Duodenal mucosa (tissue), 2 donors: ENCODE data around the gene CASP8AP2.
"Not testable (repeated sequence)": the region's sequence is repeated elsewhere in the genome, so short reads cannot be mapped to it uniquely, and the experiment has no call there.

Experiments
- H3K27ac ChIP-seq: one replicate; pipeline ENCODE4 v1.7.0; 2013; ENCODE audit warnings: low read depth, low read length
- H3K27me3 ChIP-seq, 2 donors: one replicate each; pipeline ENCODE4 v1.7.0; 2013; ENCODE audit warnings: low read length in 2 of 2, control low read depth in 1 of 2; ENCODE audit not compliant: insufficient read depth in 2 of 2, control insufficient read depth in 1 of 2
- H3K36me3 ChIP-seq, 2 donors: one replicate each; pipeline ENCODE4 v1.7.0; 2013; ENCODE audit warnings: low read length in 2 of 2, control low read depth in 1 of 2; ENCODE audit not compliant: insufficient read depth in 2 of 2, control insufficient read depth in 1 of 2
- H3K4me1 ChIP-seq, 2 donors: one replicate each; pipeline ENCODE4 v1.7.0; 2013; ENCODE audit warnings: low read length in 2 of 2, control low read depth in 1 of 2; ENCODE audit not compliant: insufficient read depth in 2 of 2, control insufficient read depth in 1 of 2
- H3K4me3 ChIP-seq, 2 donors: one replicate each; pipeline ENCODE4 v1.7.0; 2013; ENCODE audit warnings: low read length in 2 of 2, low read depth in 1 of 2
- H3K9ac ChIP-seq, 2 donors: one replicate each; pipeline ENCODE4 v1.7.0; 2013; ENCODE audit warnings: low read length in 2 of 2, low read depth in 1 of 2
- H3K9me3 ChIP-seq, 2 donors: one replicate each; pipeline ENCODE4 v1.7.0; 2013; ENCODE audit warnings: low read length in 2 of 2, control low read depth in 1 of 2; ENCODE audit not compliant: control insufficient read depth in 1 of 2

The CASP8AP2 gene

GRCh38 chr6:89829472-89830169 is at the start of gene CASP8AP2:
Gene CASP8AP2, plus strand, starts transcription at chr6:89829880.
- Histone ChIP-seq H3K27me3 (no peaks in the 10 kb centered on the region), H3K36me3 (peaks cover 0 to 4% of the 10 kb centered on the region in 2 donors), H3K27ac (peak within 1 kb of the TSS; percentile 67), H3K4me3 (peak within 1 kb of the TSS; percentile 94 to 98), H3K9me3 (no peaks in the 10 kb centered on the region), H3K4me1 (peaks cover 8 to 10% of the 10 kb centered on the region in 2 donors), H3K9ac (peak within 1 kb of the TSS; percentile 84 to 95)

GRCh38 chr6:89781070-89782034 is 48.3 kb upstream of the CASP8AP2 start:
- Histone ChIP-seq H3K4me1 (peaks cover 0 to 3% of the 10 kb centered on the region in 2 donors), H3K27me3 (no peaks in the 10 kb centered on the region), H3K9me3 (peaks cover 3 to 9% of the 10 kb centered on the region in 2 donors), H3K4me3 (no peak overlapping the region), H3K27ac (no peak overlapping the region), H3K36me3 (peaks cover 10 to 66% of the 10 kb centered on the region in 2 donors), H3K9ac (no peak overlapping the region)

GRCh38 chr6:89782222-89782621 is 47.5 kb upstream of the CASP8AP2 start:
- Histone ChIP-seq H3K4me3 (no peak overlapping the region), H3K9ac (no peak overlapping the region), H3K27ac (no peak overlapping the region), H3K36me3 (peaks cover 8 to 64% of the 10 kb centered on the region in 2 donors), H3K4me1 (peaks cover 0 to 5% of the 10 kb centered on the region in 2 donors), H3K27me3 (no peaks in the 10 kb centered on the region), H3K9me3 (peaks cover 3 to 9% of the 10 kb centered on the region in 2 donors)

GRCh38 chr6:89783293-89783692 is 46.4 kb upstream of the CASP8AP2 start:
- not testable (repeated sequence) for H3K27me3 ChIP-seq, H3K9ac ChIP-seq, H3K4me3 ChIP-seq, H3K9me3 ChIP-seq, H3K27ac ChIP-seq
- H3K4me1 ChIP-seq = peaks cover 5 to 10% of the 10 kb centered on the region in 2 donors
- peaks cover 8 to 68% of the 10 kb centered on the region in 2 donors for H3K36me3 ChIP-seq

GRCh38 chr6:89784838-89785237 is 44.8 kb upstream of the CASP8AP2 start:
- no peak overlapping the region for H3K9ac ChIP-seq
- H3K27me3 ChIP-seq = no peaks in the 10 kb centered on the region
- H3K4me1 ChIP-seq = peaks cover 7 to 12% of the 10 kb centered on the region in 2 donors
- peaks cover 15 to 65% of the 10 kb centered on the region in 2 donors for H3K36me3 ChIP-seq
- no peak overlapping the region for H3K27ac ChIP-seq
- peaks cover 3 to 9% of the 10 kb centered on the region in 2 donors for H3K9me3 ChIP-seq
- H3K4me3 ChIP-seq = no peak overlapping the region

- H3K9me3 ChIP-seq = peaks cover 3 to 9% of the 10 kb centered on the region in 2 donors
- peaks cover 7 to 9% of the 10 kb centered on the region in 2 donors for H3K4me1 ChIP-seq
- no peak overlapping the region for H3K9ac ChIP-seq
- H3K4me3 ChIP-seq = no peak overlapping the region
- peaks cover 20 to 53% of the 10 kb centered on the region in 2 donors for H3K36me3 ChIP-seq
- no peaks in the 10 kb centered on the region for H3K27me3 ChIP-seq
- no peak overlapping the region for H3K27ac ChIP-seq
Measured at GRCh38 chr6:89786970-89787369, 42.7 kb upstream of the CASP8AP2 start.

- no peak overlapping the region for H3K27ac ChIP-seq
- H3K9ac ChIP-seq = peak overlapping the region in 1 of 2 donors; percentile 3
- H3K27me3 ChIP-seq = no peaks in the 10 kb centered on the region
- peaks cover 20 to 57% of the 10 kb centered on the region in 2 donors for H3K36me3 ChIP-seq
- peaks cover 3 to 9% of the 10 kb centered on the region in 2 donors for H3K9me3 ChIP-seq
- H3K4me3 ChIP-seq = no peak overlapping the region
- peaks cover 7 to 9% of the 10 kb centered on the region in 2 donors for H3K4me1 ChIP-seq
Measured at GRCh38 chr6:89787660-89788328, 41.9 kb upstream of the CASP8AP2 start.

- Histone ChIP-seq H3K9ac (no peak overlapping the region), H3K4me1 (peaks cover 9 to 11% of the 10 kb centered on the region in 2 donors), H3K27ac (no peak overlapping the region), H3K4me3 (no peak overlapping the region), H3K9me3 (no peaks in the 10 kb centered on the region), H3K27me3 (no peaks in the 10 kb centered on the region), H3K36me3 (peaks cover 12 to 53% of the 10 kb centered on the region in 2 donors)
Measured at GRCh38 chr6:89789980-89790379, 39.7 kb upstream of the CASP8AP2 start.

- Histone ChIP-seq H3K4me3 (no peak overlapping the region), H3K9me3 (no peaks in the 10 kb centered on the region), H3K27ac (no peak overlapping the region), H3K4me1 (peaks cover 9 to 11% of the 10 kb centered on the region in 2 donors), H3K9ac (no peak overlapping the region), H3K36me3 (peaks cover 13 to 52% of the 10 kb centered on the region in 2 donors), H3K27me3 (no peaks in the 10 kb centered on the region)
Measured at GRCh38 chr6:89790403-89790802, 39.3 kb upstream of the CASP8AP2 start.
